GM13977 (cell line): ENCODE results near the gene GUCD1.
"Not testable (repeated sequence)": the region's sequence is repeated elsewhere in the genome, so short reads cannot be mapped to it uniquely, and the experiment has no call there.

Experiments
- DNase-seq: peaks from one replicate; pipeline ENCODE4 v3.0.0; 2012; ENCODE audit warnings: low spot score
- in situ Hi-C: fragments of 300-500 bp; cut with MboI; formaldehyde crosslinking; loops from one replicate; pipeline ENCODE4 v1.12.0; 2022; ENCODE audit warnings: low sequenced_read_pairs, low pct_unique_long_range_greater_than_20kb, mixed read lengths, inconsistent platforms; ENCODE audit not compliant: unreplicated experiment
- TF ChIP-seq, protein P1 (sequence below): IDR thresholded peaks from 2 replicates; pipeline ENCODE4 v1.5.1; 2012; ENCODE audit warnings: mild to moderate bottlenecking, control low read depth; ENCODE audit not compliant: insufficient read depth; ENCODE audit errors: extremely low read depth, missing control alignments

GUCD1 gene

DNA sequence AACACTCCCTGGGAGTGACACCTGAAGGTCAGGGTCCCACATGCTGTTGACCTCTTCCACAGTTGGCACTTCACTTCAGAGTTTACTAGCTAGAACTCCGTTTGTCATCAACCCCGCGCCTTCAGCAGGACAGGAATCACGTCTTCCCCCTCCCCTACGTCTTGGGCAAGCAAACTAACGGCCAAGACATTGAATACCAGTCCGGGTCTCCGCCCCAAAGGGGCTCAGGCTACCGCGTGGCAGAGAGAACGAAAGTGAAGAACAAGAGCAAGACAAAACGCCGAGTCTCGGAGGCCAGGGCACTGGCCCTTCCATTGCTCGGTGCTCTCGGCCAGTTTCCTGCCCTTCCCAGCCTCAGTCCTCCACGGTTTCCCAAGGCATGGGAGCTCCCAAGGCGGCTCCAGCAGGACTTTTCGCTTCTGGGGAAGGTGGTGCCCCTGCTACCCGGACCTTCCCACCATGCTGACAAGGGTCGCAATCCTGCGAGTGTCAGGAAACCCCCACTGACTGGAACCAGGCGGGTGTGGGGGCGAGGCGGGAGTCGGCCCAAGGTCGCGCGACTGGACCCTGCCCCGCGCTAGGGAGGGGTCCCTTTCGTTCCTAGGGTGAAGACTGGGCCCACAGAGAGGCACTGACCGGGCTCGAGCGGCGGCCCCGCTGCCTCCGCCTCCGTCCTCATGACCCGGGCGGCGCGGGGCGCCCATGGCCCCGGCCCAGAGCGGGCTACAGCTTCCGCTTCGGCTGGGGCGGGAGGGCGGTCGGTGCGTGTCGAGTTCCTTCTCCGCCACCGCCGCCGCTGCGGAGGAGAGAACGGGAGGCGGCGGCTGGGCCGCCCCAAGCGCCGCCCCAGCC lies at the start of gene GUCD1:
GUCD1 (minus strand) TSS at position 826 of the 852 bp plus-strand sequence; CDS start at position 679, 147 bp downstream.
- TF ChIP-seq, protein P1, sequence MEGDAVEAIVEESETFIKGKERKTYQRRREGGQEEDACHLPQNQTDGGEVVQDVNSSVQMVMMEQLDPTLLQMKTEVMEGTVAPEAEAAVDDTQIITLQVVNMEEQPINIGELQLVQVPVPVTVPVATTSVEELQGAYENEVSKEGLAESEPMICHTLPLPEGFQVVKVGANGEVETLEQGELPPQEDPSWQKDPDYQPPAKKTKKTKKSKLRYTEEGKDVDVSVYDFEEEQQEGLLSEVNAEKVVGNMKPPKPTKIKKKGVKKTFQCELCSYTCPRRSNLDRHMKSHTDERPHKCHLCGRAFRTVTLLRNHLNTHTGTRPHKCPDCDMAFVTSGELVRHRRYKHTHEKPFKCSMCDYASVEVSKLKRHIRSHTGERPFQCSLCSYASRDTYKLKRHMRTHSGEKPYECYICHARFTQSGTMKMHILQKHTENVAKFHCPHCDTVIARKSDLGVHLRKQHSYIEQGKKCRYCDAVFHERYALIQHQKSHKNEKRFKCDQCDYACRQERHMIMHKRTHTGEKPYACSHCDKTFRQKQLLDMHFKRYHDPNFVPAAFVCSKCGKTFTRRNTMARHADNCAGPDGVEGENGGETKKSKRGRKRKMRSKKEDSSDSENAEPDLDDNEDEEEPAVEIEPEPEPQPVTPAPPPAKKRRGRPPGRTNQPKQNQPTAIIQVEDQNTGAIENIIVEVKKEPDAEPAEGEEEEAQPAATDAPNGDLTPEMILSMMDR: no peak
- in situ Hi-C loops: no loop called here
- peak; percentile 53 for DNase-seq

DNA sequence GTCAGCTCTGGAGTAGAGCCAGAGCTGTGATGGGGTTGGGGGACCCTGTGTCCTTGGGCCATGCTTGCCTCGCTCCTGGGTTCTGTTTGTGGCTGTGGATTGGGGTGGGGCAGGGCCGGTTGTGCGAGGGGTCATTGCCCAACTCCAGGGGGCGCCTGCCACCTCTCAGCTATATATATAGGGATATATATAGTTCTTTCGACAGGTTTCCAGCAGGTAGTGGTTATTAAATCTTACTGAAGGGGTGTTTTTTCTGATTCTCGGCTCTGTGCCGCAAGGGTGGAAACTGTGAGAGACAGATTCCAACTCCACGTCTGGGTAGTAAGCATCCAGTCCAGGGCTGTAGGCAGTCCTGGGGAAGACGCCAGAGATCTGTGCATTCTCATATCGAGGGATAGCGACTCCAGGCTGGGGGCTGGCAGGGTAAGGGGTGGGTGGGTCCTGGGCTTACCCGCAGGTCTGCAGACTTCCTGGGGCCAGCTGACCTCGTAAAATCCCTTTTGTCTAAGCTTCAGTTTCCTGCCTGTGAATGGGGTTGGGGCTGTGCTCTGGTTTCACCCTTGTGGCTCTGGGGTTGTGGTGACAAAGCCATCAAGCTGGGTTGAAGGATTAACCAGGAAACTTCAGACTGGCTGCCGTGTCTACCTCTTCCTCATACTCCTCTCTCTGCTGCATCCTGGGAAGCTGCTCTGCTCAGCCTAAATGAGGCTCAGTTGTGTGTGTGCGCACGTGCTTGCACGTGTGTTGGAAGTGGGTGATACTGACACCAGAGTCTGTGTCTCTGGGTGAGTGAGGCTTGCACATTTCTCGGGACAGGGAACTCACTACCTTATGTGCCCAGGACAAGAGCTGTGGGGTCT lies 49.1 kb upstream of the GUCD1 start:
- TF ChIP-seq, protein P1: peak; percentile 34
- in situ Hi-C loops: not testable (repeated sequence)
- DNase-seq: peak; percentile 24

DNA sequence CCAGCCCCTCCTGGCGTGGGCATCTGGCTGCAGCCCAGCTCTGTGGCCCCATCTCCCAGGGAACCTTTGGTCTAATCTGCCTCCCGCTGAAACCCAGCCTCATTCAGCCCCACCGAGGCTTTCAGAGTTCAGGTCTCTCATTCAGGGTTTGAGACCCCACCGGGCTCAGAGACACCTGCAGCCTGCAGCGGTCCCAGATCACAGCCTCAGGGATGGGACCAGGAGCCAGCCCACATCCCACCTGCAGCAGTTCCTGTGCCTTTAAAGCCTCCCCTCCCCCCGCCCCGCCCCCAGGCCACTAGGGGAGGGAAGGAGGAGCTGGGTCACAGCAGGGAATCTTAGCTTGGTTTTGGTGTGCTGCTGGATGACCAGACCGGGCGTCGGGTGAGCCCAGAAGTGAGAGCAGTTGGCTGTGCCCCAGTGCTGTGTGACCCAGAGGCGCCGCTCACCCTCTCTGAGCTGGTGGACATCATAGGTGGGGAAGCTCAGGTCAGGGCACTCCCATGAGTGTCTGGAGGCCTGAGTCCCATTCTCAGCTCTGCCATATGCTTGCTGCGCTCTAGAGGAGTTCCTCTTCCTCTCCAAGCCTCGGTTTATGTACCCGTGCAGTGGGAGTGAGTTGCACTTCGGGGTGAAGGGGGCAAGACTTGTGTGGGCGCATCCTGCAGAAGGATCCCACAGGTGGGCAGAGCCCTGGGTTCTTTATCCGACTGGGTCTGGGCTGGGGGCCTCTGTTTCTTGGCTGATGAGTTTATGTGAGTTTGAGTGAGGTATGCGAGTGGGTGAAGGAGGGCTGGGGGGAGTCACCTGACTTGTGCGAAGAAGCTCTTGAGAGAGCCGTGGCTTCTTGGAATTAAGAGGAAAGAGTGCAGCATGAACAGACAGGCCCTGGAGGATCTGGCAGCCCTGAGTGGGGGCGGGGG lies 48.2 kb upstream of the GUCD1 start, which contains the start of gene GGT1:
GGT1 (plus strand) TSS at position 347 of the 923 bp plus-strand sequence. CDS start 7,889 bp downstream, outside the sequence.
- DNase-seq, in situ Hi-C loops: not testable (repeated sequence)

DNA sequence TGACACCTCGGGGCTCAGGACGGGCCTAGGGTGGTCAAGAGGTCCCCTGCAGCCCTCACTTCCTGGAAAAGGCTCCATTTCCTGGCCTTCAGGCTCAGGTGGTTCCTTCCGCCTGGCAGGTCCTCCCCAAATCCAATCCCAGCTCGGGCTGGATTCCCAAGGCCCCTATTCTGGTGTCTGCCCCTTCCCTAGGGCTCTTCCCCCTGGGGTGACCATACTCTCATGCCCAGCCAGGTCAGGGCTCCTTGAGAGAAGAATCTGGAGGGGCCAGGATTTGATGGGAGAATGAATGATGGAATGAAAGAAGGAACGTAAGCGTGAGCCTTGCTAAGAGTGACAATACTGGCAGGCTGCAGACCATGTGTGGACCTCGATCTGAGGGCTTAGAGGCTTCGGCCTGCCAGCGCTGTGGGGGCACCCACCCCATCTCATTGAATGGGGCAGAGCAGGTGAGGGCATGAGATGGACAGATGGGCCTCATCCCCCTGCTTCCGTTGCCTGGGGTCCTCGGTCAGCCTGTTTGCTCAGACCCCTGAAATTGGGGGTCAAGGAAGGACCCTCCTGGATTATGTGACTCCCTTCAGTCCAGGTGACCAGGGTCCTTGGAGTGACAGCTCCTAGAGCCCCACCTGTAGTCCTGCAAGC lies 47.3 kb upstream of the GUCD1 start:
- in situ Hi-C loops, DNase-seq: not testable (repeated sequence)

DNA sequence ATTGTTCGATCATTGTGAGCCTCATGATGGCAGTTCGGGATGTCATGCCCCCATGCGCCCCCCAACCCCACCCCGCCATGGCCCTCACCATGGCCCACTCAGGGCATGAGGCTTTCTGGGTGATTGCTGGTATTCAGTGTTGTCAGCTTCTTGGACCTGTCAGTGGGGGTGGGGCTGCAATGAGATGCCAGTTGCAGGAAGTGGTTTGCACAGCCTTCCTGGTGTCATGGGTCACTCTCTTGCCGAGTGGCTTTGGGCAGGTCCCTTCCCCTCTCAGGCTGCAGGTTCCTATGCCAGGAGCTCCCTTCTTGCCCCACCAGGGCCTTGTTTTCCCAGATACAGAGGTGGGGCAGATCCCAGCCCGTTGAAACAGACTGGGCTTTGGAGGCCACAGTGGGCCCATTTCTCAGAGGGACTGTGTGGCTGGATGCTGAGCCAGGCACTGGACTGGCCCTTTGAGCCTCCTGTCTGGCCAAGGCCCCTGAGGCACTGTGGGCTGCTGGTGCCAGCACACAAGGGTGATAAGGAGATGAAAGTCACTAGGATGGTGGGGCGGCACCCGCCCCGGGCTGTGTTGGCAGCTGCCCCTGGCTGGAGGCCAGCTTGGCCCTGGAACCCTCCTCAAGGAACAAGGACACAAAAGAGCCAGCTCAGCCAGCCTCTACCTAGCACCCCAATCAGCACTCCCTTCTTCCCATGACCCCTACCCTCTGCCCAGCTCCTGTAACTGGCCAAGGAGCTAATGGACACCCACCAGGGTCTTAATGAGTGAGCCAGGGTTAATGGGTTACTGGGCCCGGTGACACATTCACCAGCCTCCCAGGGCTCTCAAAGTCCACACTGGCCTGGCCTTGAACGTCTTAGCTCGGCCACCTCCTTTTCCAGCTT lies 46.5 kb upstream of the GUCD1 start:
- in situ Hi-C loops: no loop called here
- TF ChIP-seq, protein P1: no peak
- DNase-seq: peak; percentile 9

DNA sequence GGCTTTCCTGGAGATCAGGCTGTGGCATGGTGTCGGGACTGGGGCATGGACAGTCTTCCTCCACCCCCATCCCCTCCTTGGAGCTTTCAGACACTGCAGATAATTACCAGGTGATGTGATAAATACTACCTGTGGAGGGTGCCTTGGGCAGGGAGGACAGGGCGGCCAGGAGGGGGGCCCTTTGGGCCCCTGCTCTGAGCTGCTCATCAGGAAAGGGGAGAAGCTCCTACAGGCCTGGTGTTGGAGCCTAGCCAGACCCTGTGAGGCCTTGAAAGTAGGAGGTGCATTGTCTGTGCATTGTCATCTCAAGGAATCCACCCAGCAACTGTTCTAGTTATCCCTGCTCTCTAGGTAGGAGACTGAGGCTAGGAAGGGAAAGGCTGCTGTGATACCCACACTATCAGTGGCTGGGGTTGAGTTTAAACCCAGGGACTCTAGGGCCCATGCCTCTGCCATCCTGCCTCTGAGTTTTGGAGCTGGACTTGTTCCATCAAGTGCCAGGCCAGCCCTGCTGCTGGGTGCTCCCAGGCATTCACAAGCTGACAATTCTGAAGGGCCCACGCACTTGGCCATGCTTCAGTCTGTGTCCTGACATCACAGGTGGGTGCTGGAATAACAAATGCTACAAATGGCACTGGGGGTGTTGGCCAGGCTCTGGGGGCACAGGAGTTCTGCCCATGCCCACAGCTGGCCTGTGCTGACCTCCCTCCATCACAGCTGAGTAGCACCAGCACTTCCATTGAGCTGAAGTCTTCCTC lies 45.2 kb upstream of the GUCD1 start:
- DNase-seq, in situ Hi-C loops: not testable (repeated sequence)
